Measurements from ENCODE around the gene MCM9.

DNA sequence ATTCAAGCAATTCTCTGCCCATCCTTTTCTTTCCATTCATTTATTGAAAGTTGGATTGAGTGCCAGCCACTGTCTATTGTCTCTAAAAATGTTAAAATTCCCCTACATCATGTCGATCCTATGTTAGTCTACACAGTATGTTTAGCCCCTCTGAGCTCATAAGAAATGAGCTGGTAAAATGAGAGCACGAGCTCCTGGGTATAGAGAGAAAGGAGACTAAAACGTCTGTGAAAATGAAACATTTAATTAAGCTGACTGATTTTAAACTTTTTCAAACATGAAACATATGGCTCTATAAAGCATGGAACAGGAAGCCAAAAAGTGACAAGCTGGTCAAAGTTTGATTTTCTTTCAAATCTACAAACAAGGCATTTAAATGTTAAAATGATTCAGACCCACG, 145.0 kb downstream of the MCM9 start:
- TF ChIP-seq, protein P1, sequence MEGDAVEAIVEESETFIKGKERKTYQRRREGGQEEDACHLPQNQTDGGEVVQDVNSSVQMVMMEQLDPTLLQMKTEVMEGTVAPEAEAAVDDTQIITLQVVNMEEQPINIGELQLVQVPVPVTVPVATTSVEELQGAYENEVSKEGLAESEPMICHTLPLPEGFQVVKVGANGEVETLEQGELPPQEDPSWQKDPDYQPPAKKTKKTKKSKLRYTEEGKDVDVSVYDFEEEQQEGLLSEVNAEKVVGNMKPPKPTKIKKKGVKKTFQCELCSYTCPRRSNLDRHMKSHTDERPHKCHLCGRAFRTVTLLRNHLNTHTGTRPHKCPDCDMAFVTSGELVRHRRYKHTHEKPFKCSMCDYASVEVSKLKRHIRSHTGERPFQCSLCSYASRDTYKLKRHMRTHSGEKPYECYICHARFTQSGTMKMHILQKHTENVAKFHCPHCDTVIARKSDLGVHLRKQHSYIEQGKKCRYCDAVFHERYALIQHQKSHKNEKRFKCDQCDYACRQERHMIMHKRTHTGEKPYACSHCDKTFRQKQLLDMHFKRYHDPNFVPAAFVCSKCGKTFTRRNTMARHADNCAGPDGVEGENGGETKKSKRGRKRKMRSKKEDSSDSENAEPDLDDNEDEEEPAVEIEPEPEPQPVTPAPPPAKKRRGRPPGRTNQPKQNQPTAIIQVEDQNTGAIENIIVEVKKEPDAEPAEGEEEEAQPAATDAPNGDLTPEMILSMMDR (IDR thresholded peaks at IDR 0.05; ENCODE audit: low read length): no peak
- TF ChIP-seq EZH2 (IDR thresholded peaks at IDR 0.05; ENCODE audit: borderline replicate concordance, low read length): no peak
